ENCODE results near the gene B4GALT5. TPM values are rescaled to one million over a fixed set of nuclear protein-coding genes. Genes with fewer than 3 reads are reported as not detected.
"Not testable (repeated sequence)": the region's sequence is repeated elsewhere in the genome, so short reads cannot be mapped to it uniquely, and the experiment has no call there.

Gene B4GALT5
- total RNA-seq, 2 experiments from 2014 or later = 9.8 to 18.8 TPM

- Histone ChIP-seq H3K4me1 (ENCODE audit: insufficient read depth, low read length, poor library complexity, severe bottlenecking) (peaks cover 97% of the 10 kb centered on the region), H3K79me2 (ENCODE audit: insufficient read depth, low read depth, low read length) (peaks cover 4% of the 10 kb centered on the region; the same call in 1 of the 2 replicates), H4K20me1 (ENCODE audit: insufficient read depth, low read length) (no peaks in the 10 kb centered on the region), H3K27ac (ENCODE audit: low read depth, low read length, poor library complexity, severe bottlenecking) (peak overlapping the region; percentile 91), H3K36me3 (ENCODE audit: insufficient read depth, low read length) (peaks cover 32% of the 10 kb centered on the region), H3K4me2 (ENCODE audit: low read length) (peak overlapping the region; percentile 86), H3K9me2 (ENCODE audit: insufficient read depth, low read length) (no peaks in the 10 kb centered on the region), H3K4me3 (ENCODE audit: low read depth, low read length, poor library complexity, severe bottlenecking) (peak overlapping the region; percentile 59), H3K9me3 (ENCODE audit: low read length) (peaks cover 19% of the 10 kb centered on the region; the same call in 1 of the 2 replicates), H2AFZ (ENCODE audit: low read length) (peak overlapping the region; percentile 19; the same call in 1 of the 2 replicates)
- no TSS peak for BruUV-seq (replicated peaks)
- CTCF ChIA-PET (ENCODE audit: unreplicated experiment) = no interaction called here
- DNase-seq (ENCODE audit: low spot score) = peak; percentile 80
- TF ChIP-seq EZH2phosphoT487 (IDR thresholded peaks at IDR 0.05; ENCODE audit: borderline replicate concordance, low read depth, low read length) (no peak), CTCF (conservative IDR thresholded peaks at IDR 0.05; ENCODE audit: low read length) (no peak)
- POLR2A ChIA-PET = interaction anchor here (0.7 to 2.1 kb wide), 8 partner anchors 8 to 124 kb away, joined by 3 to 14 read pairs (median 5); no protein-coding TSS in a partner anchor
- intact Hi-C loops (cut with micrococcal nuclease; ENCODE audit: unreplicated experiment) = loop anchor here (2.0 to 5.0 kb wide), 3 partner anchors 82 to 192 kb away; partner anchors contain the start of gene B4GALT5
These were observed 83.2 kb downstream of the B4GALT5 start for GRCh38 chr20:49630396-49630951.

GRCh38 chr20:49629606-49630005 lies 84.1 kb downstream of the B4GALT5 start:
- peaks cover 97% of the 10 kb centered on the region for H3K4me1 ChIP-seq (ENCODE audit: insufficient read depth, low read length, poor library complexity, severe bottlenecking)
- no peak for DNase-seq (ENCODE audit: low spot score)
- CTCF ChIA-PET (ENCODE audit: unreplicated experiment) = no interaction called here
- peaks cover 19% of the 10 kb centered on the region; the same call in 1 of the 2 replicates for H3K9me3 ChIP-seq (ENCODE audit: low read length)
- peak overlapping the region; percentile 86; the same call in 1 of the 2 replicates for H3K4me2 ChIP-seq (ENCODE audit: low read length)
- BruUV-seq (replicated peaks) = no TSS peak
- H4K20me1 ChIP-seq (ENCODE audit: insufficient read depth, low read length) = no peaks in the 10 kb centered on the region
- H3K36me3 ChIP-seq (ENCODE audit: insufficient read depth, low read length) = peaks cover 24% of the 10 kb centered on the region
- intact Hi-C loops (cut with micrococcal nuclease; ENCODE audit: unreplicated experiment) = loop anchor here (2.0 to 5.0 kb wide), 4 partner anchors 83 to 193 kb away; partner anchors contain the start of gene B4GALT5
- H3K79me2 ChIP-seq (ENCODE audit: insufficient read depth, low read depth, low read length) = peaks cover 4% of the 10 kb centered on the region; the same call in 1 of the 2 replicates
- no peak overlapping the region for H2AFZ ChIP-seq (ENCODE audit: low read length)
- peak overlapping the region; percentile 59 for H3K4me3 ChIP-seq (ENCODE audit: low read depth, low read length, poor library complexity, severe bottlenecking)
- peak overlapping the region; percentile 91 for H3K27ac ChIP-seq (ENCODE audit: low read depth, low read length, poor library complexity, severe bottlenecking)
- POLR2A ChIA-PET = interaction anchor here (1.1 to 2.1 kb wide), 5 partner anchors 9 to 56 kb away, joined by 3 to 14 read pairs (median 7); no protein-coding TSS in a partner anchor
- H3K9me2 ChIP-seq (ENCODE audit: insufficient read depth, low read length) = no peaks in the 10 kb centered on the region
- no peak for TF ChIP-seq CTCF (conservative IDR thresholded peaks at IDR 0.05; ENCODE audit: low read length)
- no peak for TF ChIP-seq EZH2phosphoT487 (IDR thresholded peaks at IDR 0.05; ENCODE audit: borderline replicate concordance, low read depth, low read length)

GRCh38 chr20:49628280-49628679 lies 85.4 kb downstream of the B4GALT5 start:
- H3K9me2 ChIP-seq (ENCODE audit: insufficient read depth, low read length); DNase-seq (ENCODE audit: low spot score); H4K20me1 ChIP-seq (ENCODE audit: insufficient read depth, low read length); H3K4me3 ChIP-seq (ENCODE audit: low read depth, low read length, poor library complexity, severe bottlenecking); CTCF ChIA-PET (ENCODE audit: unreplicated experiment); H3K79me2 ChIP-seq (ENCODE audit: insufficient read depth, low read depth, low read length); BruUV-seq (replicated peaks): not testable (repeated sequence)
- Histone ChIP-seq H3K27ac (ENCODE audit: low read depth, low read length, poor library complexity, severe bottlenecking) (peak overlapping the region; percentile 85), H3K9me3 (ENCODE audit: low read length) (peaks cover 19% of the 10 kb centered on the region; the same call in 1 of the 2 replicates), H3K36me3 (ENCODE audit: insufficient read depth, low read length) (peaks cover 17% of the 10 kb centered on the region), H2AFZ (ENCODE audit: low read length) (peak overlapping the region; percentile 97; the same call in 1 of the 2 replicates), H3K4me1 (ENCODE audit: insufficient read depth, low read length, poor library complexity, severe bottlenecking) (peaks cover 94% of the 10 kb centered on the region), H3K4me2 (ENCODE audit: low read length) (peak overlapping the region; percentile 65; the same call in 1 of the 2 replicates)
- intact Hi-C loops (cut with micrococcal nuclease; ENCODE audit: unreplicated experiment) = loop anchor here (5.0 kb wide), 1 partner anchor 174 kb away; no protein-coding TSS in a partner anchor
- POLR2A ChIA-PET = interaction anchor here (0.7 to 1.1 kb wide), 3 partner anchors 31 to 182 kb away, joined by 3 read pairs; no protein-coding TSS in a partner anchor
